Erythroblast (primary cell): Measurements from ENCODE around the gene ZPR1.
A peak's percentile ranks its signal among the peaks of the same experiment; 100 is the strongest.
"Not testable (repeated sequence)": the region's sequence is repeated elsewhere in the genome, so short reads cannot be mapped to it uniquely, and the experiment has no call there.

Source experiments
- DNase-seq, 2 experiments: peaks; one replicate each; lab custom pipeline; 2025; lab: John Stamatoyannopoulos, UW
- GATA1 ChIP-seq: IDR thresholded peaks from 2 replicates; pipeline ENCODE4 v1.6.1; 2011; ENCODE audit warnings: low read depth, mild to moderate bottlenecking, control low read depth, low read length, moderate library complexity
- POLR2A ChIP-seq: IDR thresholded peaks from 2 replicates; pipeline ENCODE4 v1.6.1; 2011; ENCODE audit warnings: mild to moderate bottlenecking, low read length

The ZPR1 gene

DNA sequence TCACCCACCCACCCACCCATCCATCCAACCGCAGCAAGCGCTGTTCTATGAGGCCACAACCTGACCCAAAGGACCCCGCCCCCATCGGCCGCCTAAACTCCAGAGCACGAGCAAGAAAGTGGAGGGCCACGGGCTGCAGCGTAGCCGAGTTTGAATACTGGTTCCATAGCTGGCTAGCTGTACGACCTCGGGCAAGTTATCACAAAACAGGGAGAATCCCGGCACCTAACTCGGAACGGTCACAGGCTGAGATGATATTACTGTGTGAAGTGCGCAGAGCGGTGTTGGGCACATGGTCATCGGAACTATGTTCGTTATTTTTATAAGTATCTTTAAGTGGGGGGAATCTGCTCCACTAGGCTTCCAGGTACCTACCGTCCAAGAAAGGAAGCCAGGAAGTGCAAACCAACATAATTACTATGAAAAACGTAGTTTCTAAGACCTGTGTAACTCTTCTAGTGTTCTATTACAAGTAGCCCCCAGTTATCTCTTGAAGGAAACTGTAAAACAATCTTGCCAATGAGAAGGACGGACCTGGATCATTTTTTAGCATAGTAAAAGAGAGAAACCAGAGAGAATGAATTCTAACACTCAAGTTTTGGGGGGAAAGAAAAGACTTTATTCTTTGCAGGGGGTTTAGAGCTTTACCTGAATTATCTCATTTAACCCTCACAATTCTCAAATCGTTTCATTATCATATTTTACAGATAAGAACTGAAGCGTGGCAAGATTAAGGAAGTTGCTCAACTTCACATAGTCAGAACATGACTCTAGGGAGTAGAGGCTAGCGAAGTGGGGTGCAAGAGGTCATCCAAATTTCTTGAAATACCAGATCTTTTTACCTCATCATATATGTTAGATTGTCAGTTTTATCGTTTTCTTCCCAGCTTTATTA is 14.4 kb downstream of the ZPR1 start:
- TF ChIP-seq GATA1 (no peak), POLR2A (no peak)
- DNase-seq, result peak; percentile 46 to 83

DNA sequence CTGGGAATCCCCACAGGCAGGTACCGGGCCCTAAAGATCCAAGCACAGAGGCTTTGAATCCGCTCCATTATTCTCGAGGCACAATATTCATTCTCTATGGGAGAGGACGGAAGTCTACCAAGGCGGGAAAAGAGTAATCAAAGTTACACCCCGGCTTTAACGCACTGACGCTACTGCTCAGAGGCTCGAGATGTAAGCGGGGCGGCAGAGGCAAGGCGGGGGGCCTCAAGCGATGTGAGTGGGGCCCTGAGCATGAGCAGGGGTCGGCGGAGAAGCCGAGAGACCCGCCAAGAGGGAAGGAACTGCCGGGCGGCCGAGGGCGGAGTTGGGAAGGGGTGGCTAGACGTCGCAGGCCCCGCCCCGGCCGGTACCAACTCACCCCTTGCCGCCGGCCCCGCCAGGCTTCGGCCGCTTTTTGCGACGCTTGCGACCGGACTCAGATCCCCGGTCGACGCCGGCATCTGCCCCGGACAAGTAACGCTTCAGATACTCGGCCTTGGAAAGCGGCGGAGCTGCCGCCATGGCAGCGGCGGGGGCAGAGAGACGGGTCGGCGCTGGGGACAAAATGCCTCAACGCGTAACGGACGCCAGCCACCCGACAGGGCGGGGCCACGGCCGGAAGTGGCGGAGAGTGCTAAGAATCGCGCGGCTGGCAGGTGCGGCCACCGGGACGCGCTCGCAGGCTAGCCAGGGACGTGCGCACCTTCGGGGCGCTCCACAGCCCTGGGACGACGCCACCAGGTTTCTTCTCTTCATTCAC is 15.2 kb downstream of the ZPR1 start, which contains the start of gene BUD13:
Gene BUD13, minus strand, starts transcription at position 545 of the 760 bp plus-strand sequence. Its CDS starts 23 bp downstream, at position 522.
- TF ChIP-seq GATA1 (no peak), POLR2A (peak; percentile 80)
- DNase-seq, result peak; percentile 91 to 94

- DNase-seq, result peak in 1 of 2 experiments; percentile 25
- TF ChIP-seq POLR2A (no peak), GATA1 (no peak)
Observed at GRCh38 chr11:116771935-116772334, 15.9 kb downstream of the ZPR1 start.

GRCh38 chr11:116762132-116762531 is 25.7 kb downstream of the ZPR1 start:
- DNase-seq, result no peak
- no peak for TF ChIP-seq GATA1
- no peak for TF ChIP-seq POLR2A

GRCh38 chr11:116756044-116756443 is 31.8 kb downstream of the ZPR1 start:
- not testable (repeated sequence) for DNase-seq

- no peak for DNase-seq
- TF ChIP-seq POLR2A (no peak), GATA1 (no peak)
Observed at GRCh38 chr11:116750070-116750718, 37.6 kb downstream of the ZPR1 start.

GRCh38 chr11:116742104-116742503 is 45.7 kb downstream of the ZPR1 start:
- TF ChIP-seq GATA1, result no peak
- TF ChIP-seq POLR2A, result no peak
- DNase-seq, result no peak

GRCh38 chr11:116740741-116741140 is 47.1 kb downstream of the ZPR1 start:
- TF ChIP-seq POLR2A, result no peak
- DNase-seq, result no peak

DNA sequence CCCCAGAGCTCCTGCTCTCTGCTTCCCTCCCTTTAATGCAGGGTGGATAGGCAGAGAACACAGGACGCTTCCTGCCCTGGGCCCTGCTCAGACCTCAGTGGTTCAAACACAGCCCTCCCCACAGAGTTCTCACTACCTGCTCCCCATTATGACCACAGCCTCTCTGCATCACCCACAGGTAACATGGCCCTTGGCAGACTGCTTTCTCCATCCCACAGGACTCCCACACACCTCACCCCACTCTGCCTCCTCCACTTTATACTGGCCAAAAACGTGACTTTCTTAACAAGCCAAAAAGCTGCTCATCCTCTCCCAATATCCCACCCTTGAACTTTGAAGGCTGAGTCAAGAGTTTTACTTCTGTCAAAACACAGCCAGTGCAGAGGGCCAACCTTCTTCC is 48.8 kb downstream of the ZPR1 start:
- no peak for DNase-seq
- TF ChIP-seq GATA1 (no peak), POLR2A (no peak)

GRCh38 chr11:116736763-116737162 is 51.1 kb downstream of the ZPR1 start:
- TF ChIP-seq POLR2A, result no peak
- TF ChIP-seq GATA1, result no peak
- DNase-seq, result peak; percentile 8 to 10

- no peak for TF ChIP-seq POLR2A
- TF ChIP-seq GATA1, result no peak
- no peak for DNase-seq
Observed at GRCh38 chr11:116733969-116734508, 53.8 kb downstream of the ZPR1 start.

DNA sequence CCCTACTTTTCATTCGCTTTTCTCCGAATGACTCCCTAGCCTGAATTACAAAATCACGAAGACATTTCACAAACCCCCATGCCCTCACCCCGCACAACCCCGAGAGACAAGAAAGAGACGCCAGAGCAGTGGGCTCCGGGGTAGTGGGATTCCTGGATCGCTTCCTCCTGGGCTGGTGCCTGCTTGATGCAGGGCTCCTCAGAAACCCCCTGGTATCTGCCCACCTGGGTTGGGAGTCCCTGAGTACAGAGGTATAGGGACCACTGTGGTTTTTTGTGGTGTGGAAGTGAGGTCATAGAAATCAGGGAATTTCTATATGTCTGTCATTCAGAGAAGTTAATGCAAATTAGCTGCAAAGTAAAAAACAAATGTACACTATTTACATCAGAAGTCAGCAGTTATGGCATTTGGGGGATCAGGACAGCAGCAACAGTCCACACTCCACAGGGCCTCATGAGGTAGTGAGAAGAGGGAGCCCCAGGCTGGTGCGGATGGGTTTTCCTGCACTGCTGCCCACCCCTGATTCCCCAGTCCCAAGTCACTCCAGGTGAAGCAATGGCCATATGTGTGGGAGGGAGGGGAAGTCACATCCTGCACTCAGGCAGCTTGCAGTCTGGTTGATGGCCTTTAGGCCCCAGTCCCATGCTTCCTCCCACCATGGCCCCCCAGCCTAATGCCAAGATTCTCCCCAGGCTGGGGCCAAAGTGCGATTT is 54.6 kb downstream of the ZPR1 start:
- no peak for DNase-seq
- no peak for TF ChIP-seq POLR2A
- no peak for TF ChIP-seq GATA1
